Body of pancreas (tissue), 4 donors: Measurements from ENCODE around the gene SYCE3.

ENCODE experiments used
- POLR2A ChIP-seq, 3 donors: fragments of 450-650 bp; IDR thresholded peaks; one replicate each; pipeline ENCODE4 v1.6.1; 2016; ENCODE audit warnings: antibody characterized with exemption in 3 of 3, mild to moderate bottlenecking in 2 of 3
- TF ChIP-seq, protein P1 (sequence below), 7 experiments: fragments of 450-650 bp in 4 of 7; fragments of 200-600 bp in 3 of 7; sonication (generic) in 3 of 7; IDR thresholded peaks; one replicate each; pipeline ENCODE4 v1.5.1; 2016 to 2019; ENCODE audit warnings: antibody characterized with exemption in 7 of 7

DNA sequence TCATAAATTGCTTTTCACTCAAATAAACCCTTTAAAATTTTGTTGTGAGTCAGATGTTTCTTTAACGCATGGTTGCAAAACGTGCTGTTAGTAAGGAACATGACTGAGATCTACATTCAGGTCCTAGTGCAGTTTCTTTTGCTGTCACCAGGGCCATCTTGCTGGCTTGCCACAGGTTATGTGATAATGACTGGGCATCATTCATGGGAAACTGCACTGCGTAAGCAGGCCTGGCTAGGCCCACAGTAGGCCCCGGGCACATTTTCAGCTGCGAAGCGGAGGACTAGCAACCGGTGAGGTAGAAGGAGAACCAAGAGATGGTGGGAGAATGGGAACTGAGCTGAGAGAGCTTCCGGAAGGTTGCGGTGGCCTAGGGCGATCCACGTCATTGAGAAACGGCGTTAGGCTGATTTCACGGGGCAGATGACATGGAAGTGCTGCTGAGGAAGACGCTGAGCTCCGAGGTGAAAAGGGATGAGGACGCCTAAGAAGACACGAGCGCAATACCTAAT is 20.2 kb downstream of the SYCE3 start:
- peak in 1 of 3 donors; percentile 48 for TF ChIP-seq POLR2A (IDR thresholded peaks at IDR 0.05)
- TF ChIP-seq, protein P1, sequence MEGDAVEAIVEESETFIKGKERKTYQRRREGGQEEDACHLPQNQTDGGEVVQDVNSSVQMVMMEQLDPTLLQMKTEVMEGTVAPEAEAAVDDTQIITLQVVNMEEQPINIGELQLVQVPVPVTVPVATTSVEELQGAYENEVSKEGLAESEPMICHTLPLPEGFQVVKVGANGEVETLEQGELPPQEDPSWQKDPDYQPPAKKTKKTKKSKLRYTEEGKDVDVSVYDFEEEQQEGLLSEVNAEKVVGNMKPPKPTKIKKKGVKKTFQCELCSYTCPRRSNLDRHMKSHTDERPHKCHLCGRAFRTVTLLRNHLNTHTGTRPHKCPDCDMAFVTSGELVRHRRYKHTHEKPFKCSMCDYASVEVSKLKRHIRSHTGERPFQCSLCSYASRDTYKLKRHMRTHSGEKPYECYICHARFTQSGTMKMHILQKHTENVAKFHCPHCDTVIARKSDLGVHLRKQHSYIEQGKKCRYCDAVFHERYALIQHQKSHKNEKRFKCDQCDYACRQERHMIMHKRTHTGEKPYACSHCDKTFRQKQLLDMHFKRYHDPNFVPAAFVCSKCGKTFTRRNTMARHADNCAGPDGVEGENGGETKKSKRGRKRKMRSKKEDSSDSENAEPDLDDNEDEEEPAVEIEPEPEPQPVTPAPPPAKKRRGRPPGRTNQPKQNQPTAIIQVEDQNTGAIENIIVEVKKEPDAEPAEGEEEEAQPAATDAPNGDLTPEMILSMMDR (IDR thresholded peaks at IDR 0.05) = no peak
